PC-9 (cell line): Measurements from ENCODE around the gene NEK9.

Experiments used
- CTCF ChIP-seq: fragments of 200-600 bp; sonication (generic); conservative IDR thresholded peaks from 2 replicates; pipeline ENCODE4 v1.6.1; 2017; ENCODE audit warnings: mixed run types, antibody characterized with exemption, mild to moderate bottlenecking, moderate library complexity
- EZH2 ChIP-seq: fragments of 200-600 bp; sonication (generic); IDR thresholded peaks from 2 replicates; pipeline ENCODE4 v1.8.0; 2017; ENCODE audit warnings: antibody characterized with exemption, low read depth

DNA sequence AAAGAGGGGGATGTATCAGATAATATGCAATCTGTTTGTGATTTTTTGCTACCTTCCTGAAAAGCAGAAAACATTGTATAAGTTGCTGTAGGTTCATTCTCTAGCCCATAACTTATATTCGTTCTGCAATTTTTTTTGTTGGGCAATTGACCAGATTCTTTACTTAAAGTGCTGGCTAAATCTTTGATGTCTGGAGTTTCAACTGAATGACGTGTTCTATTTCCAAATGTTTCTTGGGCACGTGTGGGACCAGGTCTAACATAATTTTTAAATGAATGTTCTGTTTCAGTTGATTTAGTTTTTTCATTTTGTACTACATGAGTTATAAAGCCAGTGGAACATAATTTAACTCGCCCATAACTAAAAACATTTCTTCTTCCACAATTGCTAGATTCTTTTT lies 79.3 kb downstream of the NEK9 start:
- no peak for TF ChIP-seq EZH2
- TF ChIP-seq CTCF, result no peak
